ENCODE measurements around the gene DLST. TPM values are rescaled to one million over a fixed set of nuclear protein-coding genes. Genes with fewer than 3 reads are reported as not detected.
A peak's percentile ranks its signal among the peaks of the same experiment; 100 is the strongest.

Gene DLST
- total RNA-seq, 1 donor = 62.6 TPM

DNA sequence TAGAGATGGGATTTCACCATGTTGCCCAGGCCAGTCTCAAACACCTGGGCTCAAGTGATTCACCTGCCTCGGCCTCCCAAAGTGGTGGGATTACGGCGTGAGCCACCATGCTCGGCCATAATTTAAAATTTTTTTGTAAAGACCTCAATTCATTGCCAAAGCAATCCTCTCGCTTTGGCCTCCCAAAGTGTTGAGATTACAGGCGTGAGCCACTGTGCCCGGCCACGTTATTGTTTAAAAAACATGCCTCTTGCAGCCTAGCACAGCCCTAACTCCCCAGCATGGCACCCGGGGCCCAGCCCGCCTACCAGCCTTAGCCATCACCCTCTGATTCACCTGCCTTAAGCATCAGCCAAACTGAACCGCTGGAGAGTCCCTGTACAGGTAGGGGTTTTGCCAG is 54.4 kb downstream of the DLST start:
- H3K4me3 ChIP-seq (ENCODE audit: low read depth, low read length) = no peak overlapping the region
- DNase-seq (ENCODE audit: low read depth) = no peak
- TF ChIP-seq, protein P1, sequence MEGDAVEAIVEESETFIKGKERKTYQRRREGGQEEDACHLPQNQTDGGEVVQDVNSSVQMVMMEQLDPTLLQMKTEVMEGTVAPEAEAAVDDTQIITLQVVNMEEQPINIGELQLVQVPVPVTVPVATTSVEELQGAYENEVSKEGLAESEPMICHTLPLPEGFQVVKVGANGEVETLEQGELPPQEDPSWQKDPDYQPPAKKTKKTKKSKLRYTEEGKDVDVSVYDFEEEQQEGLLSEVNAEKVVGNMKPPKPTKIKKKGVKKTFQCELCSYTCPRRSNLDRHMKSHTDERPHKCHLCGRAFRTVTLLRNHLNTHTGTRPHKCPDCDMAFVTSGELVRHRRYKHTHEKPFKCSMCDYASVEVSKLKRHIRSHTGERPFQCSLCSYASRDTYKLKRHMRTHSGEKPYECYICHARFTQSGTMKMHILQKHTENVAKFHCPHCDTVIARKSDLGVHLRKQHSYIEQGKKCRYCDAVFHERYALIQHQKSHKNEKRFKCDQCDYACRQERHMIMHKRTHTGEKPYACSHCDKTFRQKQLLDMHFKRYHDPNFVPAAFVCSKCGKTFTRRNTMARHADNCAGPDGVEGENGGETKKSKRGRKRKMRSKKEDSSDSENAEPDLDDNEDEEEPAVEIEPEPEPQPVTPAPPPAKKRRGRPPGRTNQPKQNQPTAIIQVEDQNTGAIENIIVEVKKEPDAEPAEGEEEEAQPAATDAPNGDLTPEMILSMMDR (IDR thresholded peaks at IDR 0.05; ENCODE audit: insufficient read depth, low read depth, low read length) = no peak

DNA sequence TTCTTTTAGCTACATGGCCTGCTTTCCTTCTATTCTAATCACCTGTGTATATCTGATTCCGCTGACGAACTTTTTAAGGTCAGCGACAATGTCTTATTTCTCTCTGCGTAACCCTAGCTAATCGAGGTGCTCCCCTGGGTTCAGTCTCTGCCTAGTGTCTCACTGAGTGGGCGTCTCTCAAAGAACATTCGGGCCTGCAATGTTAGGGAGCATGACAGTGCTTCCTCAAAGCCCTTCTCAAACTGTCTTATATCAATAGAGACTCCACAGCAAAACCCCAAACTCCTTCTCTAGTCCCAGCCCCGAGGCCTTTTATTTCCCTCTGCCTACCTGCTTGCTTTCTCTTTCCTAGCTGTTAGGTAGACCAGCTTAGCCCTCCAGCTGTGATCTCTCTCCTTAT is 55.0 kb downstream of the DLST start:
- DNase-seq (ENCODE audit: low read depth) = no peak
- no peak overlapping the region for H3K4me3 ChIP-seq (ENCODE audit: low read depth, low read length)
- TF ChIP-seq, protein P1 (IDR thresholded peaks at IDR 0.05; ENCODE audit: insufficient read depth, low read depth, low read length) = no peak

DNA sequence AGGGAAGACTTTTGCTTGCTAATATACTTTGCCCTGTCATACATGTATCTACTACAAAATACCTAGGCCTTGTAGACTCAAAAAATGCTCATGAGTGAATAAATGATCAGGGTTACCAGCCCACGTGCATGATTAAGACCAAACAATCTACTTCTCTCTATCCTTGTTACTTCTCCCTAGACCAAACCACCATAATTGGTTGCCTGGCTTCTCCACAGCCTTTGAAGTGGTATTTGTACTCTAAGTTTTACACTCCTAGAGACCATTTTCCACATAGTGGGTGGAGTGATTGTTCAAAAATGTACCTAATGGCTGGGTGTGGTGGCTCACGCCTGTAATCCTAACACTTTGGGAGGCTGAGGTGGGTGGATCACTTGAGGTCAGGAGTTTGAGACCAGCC is 55.5 kb downstream of the DLST start:
- TF ChIP-seq, protein P1 (IDR thresholded peaks at IDR 0.05; ENCODE audit: insufficient read depth, low read depth, low read length) = no peak
- no peak overlapping the region for H3K4me3 ChIP-seq (ENCODE audit: low read depth, low read length)
- no peak for DNase-seq (ENCODE audit: low read depth)

DNA sequence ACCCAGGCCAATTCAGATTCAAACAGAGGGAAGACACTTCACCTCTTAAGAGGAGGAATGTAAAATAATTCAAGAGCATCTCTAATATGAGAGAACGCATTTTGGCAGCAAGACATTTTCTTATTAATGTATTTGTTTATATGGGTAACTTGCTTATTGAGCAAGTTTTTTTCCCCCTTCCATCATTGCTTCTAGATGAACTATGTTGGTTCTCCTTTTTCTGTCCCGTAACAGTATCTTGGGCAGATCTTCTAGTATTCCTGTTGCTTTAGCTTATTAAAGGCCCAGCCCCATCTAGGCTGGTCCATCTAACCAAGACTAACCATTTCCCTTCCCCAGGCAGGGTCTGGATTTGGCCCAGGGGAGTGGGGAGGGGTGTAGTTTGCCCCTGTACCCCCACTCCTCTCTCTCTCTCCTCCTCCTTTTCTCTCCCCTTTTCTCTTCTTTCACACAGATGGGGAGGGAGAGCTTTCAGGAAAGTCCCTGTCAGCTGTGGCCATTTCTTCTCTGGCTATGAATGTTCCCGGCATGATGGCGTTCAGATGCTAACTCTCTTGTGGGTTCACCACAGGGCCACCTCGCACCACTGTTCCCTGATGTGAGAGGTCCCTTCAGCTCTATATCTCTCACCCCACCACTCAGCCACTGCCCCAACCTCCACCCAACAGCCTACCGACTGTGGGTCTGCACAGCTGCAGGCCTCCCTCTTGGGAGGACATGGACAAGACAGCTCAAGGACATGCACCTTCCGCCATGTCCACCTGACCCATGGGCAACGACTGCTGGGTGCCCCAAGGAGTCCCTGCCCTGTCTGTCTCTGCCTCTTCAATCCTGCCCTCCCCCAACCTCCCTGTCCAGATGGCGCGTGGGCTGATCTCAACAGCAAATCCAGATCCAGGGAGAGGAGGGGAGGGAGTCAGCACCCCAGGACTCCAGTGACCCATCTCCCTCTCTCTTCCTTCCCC is 57.1 kb downstream of the DLST start:
- no peak for DNase-seq (ENCODE audit: low read depth)
- H3K4me3 ChIP-seq (ENCODE audit: low read depth, low read length) = no peak overlapping the region
- TF ChIP-seq, protein P1 (IDR thresholded peaks at IDR 0.05; ENCODE audit: insufficient read depth, low read depth, low read length) = no peak

DNA sequence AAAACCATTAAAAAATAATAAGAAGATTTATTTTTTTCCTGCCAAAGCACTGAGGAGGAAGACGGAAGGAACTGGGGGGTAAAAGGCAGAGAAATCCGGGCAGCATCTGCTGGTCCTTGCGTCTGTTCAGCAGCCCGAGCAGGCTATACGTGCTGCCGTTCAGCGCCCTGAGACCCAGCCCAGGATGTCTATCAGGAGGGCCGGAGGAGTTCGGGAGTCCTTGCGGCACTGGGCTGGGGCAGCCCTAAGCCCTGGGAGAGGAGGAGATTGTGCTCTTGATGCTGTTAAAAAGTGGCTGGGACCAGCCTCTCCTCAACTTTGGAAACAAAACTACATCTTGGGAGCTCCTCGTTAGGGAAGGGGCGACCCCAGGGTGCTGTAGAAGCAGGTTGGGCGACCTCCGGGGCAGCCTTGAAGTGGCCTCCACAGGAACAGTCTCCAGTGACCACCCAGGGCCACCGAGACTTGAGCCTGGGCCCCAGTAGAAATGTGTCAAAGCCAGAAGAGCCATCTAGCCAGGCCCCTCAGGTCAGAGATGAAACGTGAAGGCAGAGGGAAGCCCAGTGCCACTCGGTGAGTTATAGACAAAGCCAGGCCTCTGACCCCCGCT is 59.3 kb downstream of the DLST start:
- H3K4me3 ChIP-seq (ENCODE audit: low read depth, low read length) = no peak overlapping the region
- TF ChIP-seq, protein P1 (IDR thresholded peaks at IDR 0.05; ENCODE audit: insufficient read depth, low read depth, low read length) = no peak
- no peak for DNase-seq (ENCODE audit: low read depth)

DNA sequence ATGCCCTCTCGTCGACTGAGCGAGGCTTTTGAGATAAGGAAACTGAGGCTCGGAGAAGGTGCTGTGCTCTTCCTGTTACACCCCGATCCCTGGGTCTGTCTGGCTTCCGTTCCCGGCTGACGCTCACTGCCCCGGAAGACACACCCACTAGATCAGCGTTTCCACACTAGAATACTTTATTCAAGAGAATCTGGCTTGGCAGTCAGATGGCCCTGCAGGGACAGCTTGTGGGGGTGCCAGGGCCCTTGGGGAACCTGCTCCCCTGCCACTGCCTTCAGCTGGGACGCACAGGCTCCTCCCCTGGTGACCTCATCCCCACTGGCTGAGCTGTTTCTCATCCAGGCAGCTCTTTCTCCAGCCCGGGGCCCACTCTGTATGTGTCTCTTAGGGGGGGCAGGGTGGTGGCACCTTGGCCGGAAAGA is 60.0 kb downstream of the DLST start:
- peak; percentile 47 for DNase-seq (ENCODE audit: low read depth)
- no peak overlapping the region for H3K4me3 ChIP-seq (ENCODE audit: low read depth, low read length)
- TF ChIP-seq, protein P1 (IDR thresholded peaks at IDR 0.05; ENCODE audit: insufficient read depth, low read depth, low read length) = no peak
